ENCODE measurements around the gene ACOT7. TPM values are rescaled to one million over a fixed set of nuclear protein-coding genes. Genes with fewer than 3 reads are reported as not detected.
"Not testable (repeated sequence)": the region's sequence is repeated elsewhere in the genome, so short reads cannot be mapped to it uniquely, and the experiment has no call there.

Gene ACOT7
- total RNA-seq, 1 experiment from 2014 or later: 70.2 TPM

- no peaks in the 10 kb centered on the region for H3K27me3 ChIP-seq (ENCODE audit: insufficient read depth, low read depth)
- ChIA-PET POLR2A (ENCODE audit: unreplicated experiment) (interaction anchor here (0.7 kb wide), 3 partner anchors 58 to 235 kb away, joined by 3 to 12 read pairs (median 3); no protein-coding TSS in a partner anchor), CTCF (interaction anchor here (0.6 to 1.4 kb wide), 12 partner anchors 17 to 599 kb away, joined by 3 to 9 read pairs (median 3); no protein-coding TSS in a partner anchor)
- no peak overlapping the region for H3K4me2 ChIP-seq
- no peak overlapping the region for H3K4me3 ChIP-seq
- H3F3A ChIP-seq (ENCODE audit: insufficient read depth, low read depth): peaks cover 10% of the 10 kb centered on the region; the same call in 1 of the 2 replicates
- H2AFZ ChIP-seq: no peak overlapping the region
- no peaks in the 10 kb centered on the region for H3K4me1 ChIP-seq (replicated peaks; ENCODE audit: insufficient read depth)
- BruUV-seq (replicated peaks): no TSS peak
- peak in 1 of 2 experiments; percentile 81 for DNase-seq
- H4K20me1 ChIP-seq (ENCODE audit: insufficient read depth): no peaks in the 10 kb centered on the region
- no peaks in the 10 kb centered on the region for H3K9me3 ChIP-seq (ENCODE audit: insufficient read depth, low read depth)
- intact Hi-C loops (cut with micrococcal nuclease; ENCODE audit: unreplicated experiment): no loop called here
- H3K27ac ChIP-seq: no peak overlapping the region
- no peaks in the 10 kb centered on the region for H3K36me3 ChIP-seq (ENCODE audit: low read depth)
- no peaks in the 10 kb centered on the region for H3K9me2 ChIP-seq (ENCODE audit: insufficient read depth)
- no peak for TF ChIP-seq EZH2 (IDR thresholded peaks at IDR 0.05; ENCODE audit: low read depth)
- no peak for TF ChIP-seq CTCF (conservative IDR thresholded peaks at IDR 0.05)
- no peaks in the 10 kb centered on the region for H3K79me2 ChIP-seq (ENCODE audit: low read depth)
Observed at GRCh38 chr1:6440198-6441126, 46.9 kb upstream of the ACOT7 start.

- H3K27ac ChIP-seq: no peak overlapping the region
- H3K9me3 ChIP-seq (ENCODE audit: insufficient read depth, low read depth): no peaks in the 10 kb centered on the region
- H3K4me1 ChIP-seq (replicated peaks; ENCODE audit: insufficient read depth): no peaks in the 10 kb centered on the region
- ChIA-PET POLR2A (ENCODE audit: unreplicated experiment) (no interaction called here), CTCF (interaction anchor here (0.5 to 2.5 kb wide), 6 partner anchors 13 to 193 kb away, joined by 3 to 18 read pairs (median 4); partner anchors contain the start of genes ACOT7 and ESPN)
- H3F3A ChIP-seq (ENCODE audit: insufficient read depth, low read depth): peaks cover 10% of the 10 kb centered on the region; the same call in 1 of the 2 replicates
- no peaks in the 10 kb centered on the region for H3K36me3 ChIP-seq (ENCODE audit: low read depth)
- H3K4me2 ChIP-seq: no peak overlapping the region
- H4K20me1 ChIP-seq (ENCODE audit: insufficient read depth): no peaks in the 10 kb centered on the region
- H3K79me2 ChIP-seq (ENCODE audit: low read depth): no peaks in the 10 kb centered on the region
- H2AFZ ChIP-seq: no peak overlapping the region
- DNase-seq: peak; percentile 52 to 76
- no peak overlapping the region for H3K4me3 ChIP-seq
- BruUV-seq (replicated peaks): no TSS peak
- no peaks in the 10 kb centered on the region for H3K27me3 ChIP-seq (ENCODE audit: insufficient read depth, low read depth)
- no peaks in the 10 kb centered on the region for H3K9me2 ChIP-seq (ENCODE audit: insufficient read depth)
- intact Hi-C loops (cut with micrococcal nuclease; ENCODE audit: unreplicated experiment): loop anchor here (1.0 to 2.0 kb wide), 4 partner anchors 33 to 191 kb away; no protein-coding TSS in a partner anchor
- peak; percentile 89 for TF ChIP-seq CTCF (conservative IDR thresholded peaks at IDR 0.05)
- no peak for TF ChIP-seq EZH2 (IDR thresholded peaks at IDR 0.05; ENCODE audit: low read depth)
Observed at GRCh38 chr1:6438047-6438525, 44.5 kb upstream of the ACOT7 start.

- TF ChIP-seq CTCF (conservative IDR thresholded peaks at IDR 0.05): peak; percentile 30; the same call in 1 of the 2 replicates
- H2AFZ ChIP-seq; H3K36me3 ChIP-seq (ENCODE audit: low read depth); H3K79me2 ChIP-seq (ENCODE audit: low read depth); H3K27me3 ChIP-seq (ENCODE audit: insufficient read depth, low read depth); H3K4me3 ChIP-seq; H3K9me2 ChIP-seq (ENCODE audit: insufficient read depth); BruUV-seq (replicated peaks); H3K9me3 ChIP-seq (ENCODE audit: insufficient read depth, low read depth); H3K27ac ChIP-seq; H4K20me1 ChIP-seq (ENCODE audit: insufficient read depth); H3F3A ChIP-seq (ENCODE audit: insufficient read depth, low read depth); H3K4me2 ChIP-seq; H3K4me1 ChIP-seq (replicated peaks; ENCODE audit: insufficient read depth); POLR2A ChIA-PET (ENCODE audit: unreplicated experiment): not testable (repeated sequence)
- DNase-seq: peak in 1 of 2 experiments; percentile 48
- intact Hi-C loops (cut with micrococcal nuclease; ENCODE audit: unreplicated experiment): loop anchor here (1.0 kb wide), 1 partner anchor 14 kb away; no protein-coding TSS in a partner anchor
- CTCF ChIA-PET: interaction anchor here (0.5 to 2.5 kb wide), 9 partner anchors 9 to 192 kb away, joined by 3 to 18 read pairs (median 5); partner anchors contain the start of genes ACOT7 and ESPN
Observed at GRCh38 chr1:6437012-6437700, 43.6 kb upstream of the ACOT7 start.

- CTCF ChIA-PET: interaction anchor here (0.6 to 2.5 kb wide), 3 partner anchors 8 to 45 kb away, joined by 5 to 18 read pairs (median 6); no protein-coding TSS in a partner anchor
- DNase-seq; H3K79me2 ChIP-seq (ENCODE audit: low read depth); H3K4me2 ChIP-seq; POLR2A ChIA-PET (ENCODE audit: unreplicated experiment); H3F3A ChIP-seq (ENCODE audit: insufficient read depth, low read depth); H3K27me3 ChIP-seq (ENCODE audit: insufficient read depth, low read depth); H3K9me3 ChIP-seq (ENCODE audit: insufficient read depth, low read depth); H3K9me2 ChIP-seq (ENCODE audit: insufficient read depth); intact Hi-C loops (cut with micrococcal nuclease; ENCODE audit: unreplicated experiment); H3K4me3 ChIP-seq; BruUV-seq (replicated peaks); H3K36me3 ChIP-seq (ENCODE audit: low read depth); H3K4me1 ChIP-seq (replicated peaks; ENCODE audit: insufficient read depth); H3K27ac ChIP-seq; H4K20me1 ChIP-seq (ENCODE audit: insufficient read depth); H2AFZ ChIP-seq: not testable (repeated sequence)
Observed at GRCh38 chr1:6436277-6436676, 42.7 kb upstream of the ACOT7 start.
